GM13977 (cell line): ENCODE results near the gene DDX1.

Experiments used
- DNase-seq: peaks from one replicate; pipeline ENCODE4 v3.0.0; 2012; ENCODE audit warnings: low spot score
- CTCF ChIP-seq: IDR thresholded peaks from 2 replicates; pipeline ENCODE4 v1.5.1; 2012; ENCODE audit warnings: mild to moderate bottlenecking, control low read depth; ENCODE audit not compliant: insufficient read depth; ENCODE audit errors: extremely low read depth, missing control alignments
- in situ Hi-C: fragments of 300-500 bp; cut with MboI; formaldehyde crosslinking; loops from one replicate; pipeline ENCODE4 v1.12.0; 2022; ENCODE audit warnings: low sequenced_read_pairs, low pct_unique_long_range_greater_than_20kb, mixed read lengths, inconsistent platforms; ENCODE audit not compliant: unreplicated experiment

The DDX1 gene

GRCh38 chr2:15593327-15593705 is 1.6 kb downstream of the DDX1 start:
- no peak for TF ChIP-seq CTCF
- no peak for DNase-seq
- in situ Hi-C loops: loop anchor here (25.0 kb wide), 1 partner anchor 1306 kb away; no protein-coding TSS in a partner anchor

DNA sequence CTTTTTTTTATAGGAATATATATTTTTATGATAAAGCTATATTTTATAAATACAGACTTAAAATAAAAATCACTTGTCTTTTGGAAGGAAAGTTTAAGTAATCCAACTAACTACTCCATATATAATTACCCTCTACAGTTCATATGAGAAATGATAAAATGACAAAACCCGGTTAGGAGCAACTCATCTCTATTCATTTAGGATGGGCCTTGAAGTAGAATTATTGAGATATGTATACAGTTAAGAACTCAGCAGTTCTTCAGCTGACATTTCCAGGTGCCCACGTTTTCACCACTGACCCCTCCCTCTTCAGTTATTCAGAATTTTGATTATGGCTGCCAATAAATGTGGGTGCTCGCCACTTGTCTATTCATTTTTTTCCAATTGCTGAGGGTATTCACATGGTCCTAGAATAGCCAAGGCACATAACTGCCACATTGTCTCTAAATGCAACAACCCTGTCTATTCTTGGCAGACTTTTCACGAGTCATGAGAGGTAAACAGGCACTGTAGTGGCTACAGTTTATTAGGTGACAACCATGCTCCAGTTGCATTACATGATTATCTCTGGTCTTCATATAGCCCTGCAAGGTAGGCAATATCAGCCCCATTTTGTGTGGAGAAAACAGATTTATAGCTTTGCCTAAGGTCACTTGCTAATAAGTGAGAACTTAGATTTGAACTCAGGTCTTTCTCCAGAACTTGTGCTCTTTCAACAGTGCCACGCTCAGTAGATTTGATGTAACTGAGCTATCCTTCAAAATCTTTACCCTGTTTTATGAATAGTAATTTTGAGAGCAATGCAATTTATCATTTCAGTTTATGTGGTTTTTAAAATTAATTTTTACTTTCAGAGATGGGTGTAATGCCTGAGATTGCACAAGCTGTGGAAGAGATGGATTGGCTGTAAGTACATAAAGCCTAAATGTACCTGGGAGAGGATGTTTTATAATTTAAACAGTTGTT is 2.9 kb downstream of the DDX1 start:
- DNase-seq: no peak
- in situ Hi-C loops: loop anchor here (25.0 kb wide), 1 partner anchor 1307 kb away; no protein-coding TSS in a partner anchor
- no peak for TF ChIP-seq CTCF

DNA sequence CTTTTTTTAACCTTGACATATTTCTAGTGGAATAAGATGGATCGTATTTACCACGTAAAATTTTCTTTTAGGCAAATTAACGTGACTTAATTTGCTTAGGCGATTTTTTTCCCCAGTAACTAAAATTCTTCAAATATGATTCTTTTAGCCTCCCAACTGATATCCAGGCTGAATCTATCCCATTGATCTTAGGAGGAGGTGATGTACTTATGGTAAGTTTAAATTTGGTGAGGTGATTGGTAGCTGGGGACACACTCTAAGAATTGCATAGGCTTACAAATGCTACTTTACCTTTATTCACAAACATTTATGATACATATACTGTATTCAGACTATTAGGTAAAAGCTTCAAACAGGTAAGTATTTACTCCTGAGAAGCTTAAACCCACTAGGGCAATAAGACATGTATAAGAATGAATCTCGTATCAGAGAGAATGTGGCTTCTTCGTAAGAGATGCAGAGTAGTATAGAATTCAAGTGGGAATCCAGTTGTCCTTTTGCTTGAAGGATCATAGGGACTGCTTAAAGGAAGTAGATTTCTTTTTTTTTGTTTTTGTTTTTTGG is 3.8 kb downstream of the DDX1 start:
- no peak for DNase-seq
- in situ Hi-C loops: loop anchor here (25.0 kb wide), 1 partner anchor 1308 kb away; no protein-coding TSS in a partner anchor

DNA sequence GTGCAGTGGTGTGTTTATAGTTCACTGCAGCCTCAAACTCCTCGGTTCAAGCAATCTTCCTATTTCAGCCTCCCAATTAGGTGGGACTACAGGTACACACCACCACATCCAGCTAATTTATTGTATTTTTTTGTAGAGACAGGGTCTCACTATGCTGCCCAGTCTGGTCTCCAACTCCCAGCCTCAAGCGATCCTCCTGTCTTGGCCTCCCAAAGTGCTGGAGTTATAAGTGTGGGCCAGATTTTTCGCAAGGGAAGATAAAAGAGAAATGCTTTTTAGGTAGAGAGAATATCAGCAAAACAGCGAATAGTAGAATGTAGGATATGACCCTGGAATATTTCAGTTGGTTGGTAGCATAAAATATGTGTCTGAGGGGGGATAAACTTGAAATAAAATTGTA is 4.3 kb downstream of the DDX1 start:
- in situ Hi-C loops: loop anchor here (25.0 kb wide), 1 partner anchor 1309 kb away; no protein-coding TSS in a partner anchor
- DNase-seq: no peak
- TF ChIP-seq CTCF: no peak

More for the DNA sequence above, 3.8 kb downstream of the DDX1 start:
- TF ChIP-seq CTCF: no peak

GRCh38 chr2:15596350-15596749 is 4.7 kb downstream of the DDX1 start:
- DNase-seq: no peak
- in situ Hi-C loops: loop anchor here (25.0 kb wide), 1 partner anchor 1309 kb away; no protein-coding TSS in a partner anchor
- TF ChIP-seq CTCF: no peak

DNA sequence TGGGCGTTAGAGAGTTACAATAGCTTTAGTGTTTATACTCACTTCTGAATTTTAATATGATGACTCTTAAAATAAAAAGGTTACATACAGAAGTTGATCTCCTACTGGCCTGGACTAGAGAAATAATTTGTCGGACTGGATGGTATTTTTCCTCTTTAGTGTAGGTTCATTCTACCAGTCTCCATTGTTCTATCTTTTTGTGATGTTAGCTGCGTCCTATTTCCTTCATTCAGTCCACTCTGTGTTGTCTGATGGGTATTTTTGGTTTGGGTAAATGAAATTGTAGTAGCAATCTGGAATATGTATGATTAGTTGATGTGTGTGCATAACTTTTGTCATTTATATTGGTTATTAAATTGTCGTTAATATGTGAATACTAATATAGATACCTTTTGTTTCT is 5.3 kb downstream of the DDX1 start:
- DNase-seq: no peak
- no peak for TF ChIP-seq CTCF
- in situ Hi-C loops: loop anchor here (25.0 kb wide), 1 partner anchor 1310 kb away; no protein-coding TSS in a partner anchor
